Hematopoietic multipotent progenitor cell (in vitro differentiated cells): ENCODE results near the gene SLC39A11. TPM values are rescaled to one million over a fixed set of nuclear protein-coding genes. Genes with fewer than 3 reads are reported as not detected.
"Not testable (repeated sequence)": the region's sequence is repeated elsewhere in the genome, so short reads cannot be mapped to it uniquely, and the experiment has no call there.

ENCODE experiments used
- DNase-seq, 3 donors: peaks; one replicate each; pipeline ENCODE4 v3.0.0-alpha.2; 2011 to 2015; ENCODE audit warnings: low read depth in 2 of 3, low spot score in 2 of 3
- total RNA-seq: library from RNA; depleted of rRNA; stranded (reverse); fragments of >200 nt; gene quantifications from one replicate; pipeline ENCODE4 v1.2.3, GENCODE V29; 2012

SLC39A11 gene
- total RNA-seq, 1 donor: 26.4 TPM

DNA sequence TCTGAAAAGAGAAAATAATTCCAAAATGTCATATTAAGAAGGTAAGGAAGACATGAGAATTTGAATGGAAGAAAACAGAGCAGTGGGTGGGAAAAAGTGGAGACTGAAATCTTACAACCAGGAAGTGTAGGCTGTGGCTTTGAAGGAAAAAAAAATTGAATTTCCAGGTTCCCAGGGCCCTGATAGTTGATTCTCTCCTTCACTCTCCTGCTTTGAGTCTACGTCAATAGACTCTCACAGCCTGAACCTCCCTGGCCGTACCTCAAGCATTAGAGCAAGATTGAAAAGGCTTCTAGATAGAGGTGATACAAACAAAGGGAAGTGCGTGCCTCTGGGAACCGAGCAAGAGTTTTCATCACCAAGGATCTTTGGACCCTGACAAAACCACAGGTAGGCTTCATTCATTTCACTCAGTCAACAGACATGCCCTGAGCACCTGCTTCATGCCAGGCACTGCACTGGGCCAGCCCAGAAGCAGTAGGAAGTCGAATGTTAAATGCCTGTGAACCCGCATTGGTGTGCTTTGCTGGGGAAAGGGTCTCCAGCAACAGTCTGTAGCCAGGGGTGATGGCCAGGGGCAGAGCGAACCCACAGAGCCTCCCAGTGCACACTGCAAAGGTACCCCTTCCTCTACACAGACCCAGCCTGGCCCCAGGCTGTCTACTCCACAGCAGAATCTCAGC lies 163.9 kb downstream of the SLC39A11 start:
- DNase-seq: no peak

DNA sequence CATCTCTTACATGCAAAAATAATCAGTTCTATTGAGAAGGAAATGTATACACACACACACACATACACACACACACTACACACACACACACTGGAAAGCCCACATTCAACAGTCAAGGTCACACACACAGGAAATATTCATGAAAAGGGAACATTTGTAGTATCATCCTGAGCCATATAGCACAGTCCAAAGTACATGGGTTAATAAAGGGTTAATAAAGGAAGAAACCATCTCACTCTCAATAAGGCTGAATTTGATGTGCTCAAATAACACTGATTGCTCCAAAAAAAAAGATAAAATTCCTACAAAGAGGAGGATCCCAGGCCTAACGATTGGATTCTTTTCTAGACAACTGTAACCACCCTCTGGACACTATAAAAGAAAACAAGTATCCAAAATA lies 164.7 kb downstream of the SLC39A11 start:
- no peak for DNase-seq

DNA sequence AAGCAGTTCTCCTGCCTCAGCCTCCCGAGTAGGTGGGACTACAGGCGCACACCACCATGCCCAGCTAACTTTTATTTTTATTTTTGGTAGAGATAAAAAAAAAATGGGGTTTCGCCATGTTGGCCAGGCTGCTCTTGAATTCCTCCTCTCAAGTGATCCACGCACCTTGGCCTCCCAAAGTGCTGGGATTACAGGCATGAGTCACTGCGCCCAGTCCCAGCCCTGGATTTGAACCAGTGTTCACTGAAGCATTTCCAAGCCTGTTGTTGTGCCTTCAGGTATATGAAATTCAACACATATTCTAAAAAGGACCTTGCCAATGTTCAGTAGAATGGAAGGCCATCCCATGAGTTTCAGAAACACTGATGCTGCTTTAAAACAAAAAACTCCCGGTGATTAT lies 165.3 kb downstream of the SLC39A11 start:
- DNase-seq: no peak

DNA sequence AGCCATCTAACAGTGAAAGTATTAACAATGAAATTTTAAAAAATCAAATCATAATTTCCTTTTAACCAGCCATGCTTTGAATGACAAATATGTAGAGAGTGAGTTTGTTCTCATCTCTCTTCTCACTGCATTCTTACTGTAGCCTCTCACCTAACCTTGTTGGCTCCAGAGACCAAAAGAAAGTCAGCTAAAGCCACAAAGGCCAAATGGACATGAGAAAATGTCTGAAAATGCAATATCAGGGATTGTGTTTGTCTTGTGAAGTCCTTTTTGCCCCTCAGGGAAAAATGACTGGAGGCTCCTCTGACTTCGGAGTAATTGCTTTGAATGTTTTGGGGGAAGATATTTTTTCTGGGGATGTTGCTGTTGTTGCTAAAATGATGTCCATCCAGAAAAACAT lies 166.3 kb downstream of the SLC39A11 start:
- no peak for DNase-seq

DNA sequence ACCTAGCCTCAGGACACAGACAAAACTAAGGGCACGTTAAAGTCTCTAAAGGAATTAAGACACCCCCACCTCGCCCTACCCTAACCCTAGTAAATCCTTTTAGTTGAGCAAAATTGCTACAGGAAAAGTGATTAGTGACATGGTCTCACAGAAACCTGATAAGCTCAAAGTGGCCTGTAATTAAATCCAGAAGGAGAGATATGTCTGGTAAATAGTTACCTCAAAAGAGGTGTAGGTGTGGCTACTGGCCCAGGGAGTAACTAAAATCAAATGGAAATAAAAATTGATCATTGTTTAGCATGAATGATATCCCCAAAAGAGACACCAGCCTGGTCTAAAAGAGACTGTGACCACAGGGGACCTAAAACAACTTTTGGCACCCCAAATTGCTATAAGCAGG lies 168.3 kb downstream of the SLC39A11 start:
- no peak for DNase-seq

DNA sequence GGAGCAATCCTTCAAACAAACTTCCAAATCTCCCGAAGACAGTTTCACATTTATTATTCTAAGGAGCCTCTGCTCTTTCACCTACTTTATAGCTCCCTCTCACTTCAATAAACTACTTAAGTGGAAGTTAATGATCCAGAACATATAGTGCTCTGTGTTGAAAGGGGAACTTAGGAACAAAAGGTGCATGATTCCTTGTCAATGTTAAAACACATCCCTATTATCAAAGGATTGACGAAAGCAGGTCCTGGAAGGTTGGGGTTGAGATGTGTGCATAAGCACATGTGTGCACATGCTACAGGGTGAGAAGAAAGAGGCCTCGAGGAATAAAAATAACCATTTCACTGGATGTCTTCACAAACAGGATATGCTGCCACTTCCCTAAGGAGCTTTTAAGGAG lies 170.3 kb downstream of the SLC39A11 start:
- no peak for DNase-seq

DNA sequence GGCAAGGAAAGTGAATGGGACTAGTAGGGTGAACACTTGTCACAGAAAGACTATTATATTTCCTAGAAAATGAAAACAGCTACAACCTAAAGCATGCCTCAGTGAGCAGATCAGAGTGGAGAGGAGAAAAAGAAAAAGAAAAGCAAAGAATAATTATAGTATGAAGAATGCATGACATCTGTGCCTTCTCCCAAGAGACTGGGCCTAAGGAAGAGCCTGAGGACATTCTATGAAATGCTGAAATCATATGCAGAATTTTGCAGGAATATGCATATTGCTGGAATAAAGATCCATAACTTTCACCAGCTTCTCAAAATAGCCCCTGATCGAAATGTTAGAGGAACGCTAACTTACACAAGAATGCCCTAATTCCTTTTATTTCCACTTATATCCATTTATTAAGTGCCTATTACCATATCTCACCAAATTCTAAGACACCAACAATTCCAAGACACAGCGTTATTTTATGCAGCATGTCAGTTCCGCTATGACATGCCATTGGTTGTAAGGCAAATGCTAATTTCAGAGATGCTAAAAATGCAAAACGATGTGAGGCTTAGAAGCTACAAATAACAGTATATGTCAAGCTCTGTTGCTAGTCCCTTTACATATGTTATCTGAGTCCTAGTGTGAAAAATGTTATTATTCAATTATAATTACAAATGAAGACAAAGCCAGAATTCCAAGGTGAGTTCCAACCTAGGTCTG lies 171.0 kb downstream of the SLC39A11 start:
- no peak for DNase-seq

DNA sequence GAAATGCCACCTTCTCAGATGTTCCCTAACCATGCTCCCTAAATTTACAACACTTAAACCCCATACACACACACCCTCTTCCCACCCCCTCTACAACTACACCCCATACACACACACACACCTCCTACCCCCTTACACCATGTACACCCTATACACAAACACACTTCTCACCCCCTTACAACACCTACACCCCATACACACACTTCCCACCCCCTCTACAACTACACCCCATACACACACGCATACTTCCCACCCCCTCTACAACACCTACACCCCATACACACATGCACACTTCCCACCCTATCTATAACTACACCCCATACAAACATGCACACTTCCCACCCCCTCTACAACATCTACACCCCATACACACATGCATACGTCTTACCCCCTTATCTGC lies 172.0 kb downstream of the SLC39A11 start:
- no peak for DNase-seq

DNA sequence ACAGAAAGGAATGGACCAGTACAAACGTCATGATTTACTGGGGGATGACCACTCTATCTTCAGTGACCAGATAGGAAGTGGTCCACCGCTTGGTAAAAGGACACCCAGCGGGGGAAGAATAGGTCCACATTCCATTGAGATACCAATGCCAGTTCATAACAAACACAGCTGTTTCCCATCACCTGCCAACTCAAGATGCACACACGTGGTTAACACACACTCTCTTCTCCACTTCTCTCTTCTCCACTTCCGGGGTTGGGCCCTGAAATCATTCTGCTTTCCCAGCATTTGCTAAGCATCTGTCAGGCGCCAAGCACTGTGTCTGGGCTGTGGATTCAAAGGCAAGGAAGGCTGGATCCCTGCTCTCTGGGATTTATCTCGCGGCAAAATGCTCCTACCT lies 175.5 kb downstream of the SLC39A11 start:
- DNase-seq: no peak

DNA sequence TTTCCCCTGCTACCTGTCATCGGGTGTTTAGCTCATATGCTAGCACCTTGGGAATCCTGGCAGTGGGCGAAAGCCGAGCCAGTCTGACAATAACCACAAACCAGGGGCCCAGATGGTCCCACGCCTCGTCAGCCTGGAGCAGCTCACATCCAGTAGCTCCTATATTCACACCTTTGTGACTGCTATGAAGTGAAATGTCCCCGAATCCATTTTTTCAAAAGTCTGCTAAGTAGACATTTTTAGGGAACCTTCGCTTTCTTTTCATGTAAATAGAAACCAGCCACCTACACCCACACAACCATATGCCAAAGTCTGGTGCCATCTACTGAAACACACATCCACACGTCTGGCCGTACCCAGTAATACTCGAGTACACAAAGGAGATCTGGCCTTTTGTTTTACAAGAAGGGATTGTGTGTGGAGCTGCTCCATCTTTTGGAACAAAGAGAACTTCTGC lies 176.8 kb downstream of the SLC39A11 start:
- DNase-seq: no peak

DNA sequence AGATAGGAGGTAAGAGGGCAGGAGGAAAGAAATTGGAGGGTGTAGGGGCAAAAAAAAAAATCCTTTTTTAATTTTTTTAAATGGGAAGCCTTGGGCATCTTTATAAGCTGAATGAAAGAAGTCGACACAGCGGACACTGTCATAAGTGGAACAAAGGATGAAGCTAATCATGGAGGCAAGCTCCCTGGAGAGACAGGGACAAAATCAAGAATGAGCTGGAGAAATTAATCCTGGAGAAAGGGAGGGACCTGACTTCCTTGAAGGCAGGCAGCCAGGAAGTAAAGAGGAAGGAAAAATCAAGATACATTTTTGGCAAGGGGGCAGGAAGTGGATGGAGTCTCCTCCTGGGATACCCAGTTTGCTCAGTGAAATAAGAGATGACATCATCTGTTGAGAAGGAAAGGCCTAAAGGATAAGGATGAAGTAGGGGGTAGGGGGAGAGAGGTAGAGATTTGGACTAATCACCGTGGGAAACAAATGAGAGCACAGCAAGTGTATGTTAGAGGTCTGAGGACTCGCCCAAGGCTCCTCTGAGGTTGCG lies 179.3 kb downstream of the SLC39A11 start:
- no peak for DNase-seq

DNA sequence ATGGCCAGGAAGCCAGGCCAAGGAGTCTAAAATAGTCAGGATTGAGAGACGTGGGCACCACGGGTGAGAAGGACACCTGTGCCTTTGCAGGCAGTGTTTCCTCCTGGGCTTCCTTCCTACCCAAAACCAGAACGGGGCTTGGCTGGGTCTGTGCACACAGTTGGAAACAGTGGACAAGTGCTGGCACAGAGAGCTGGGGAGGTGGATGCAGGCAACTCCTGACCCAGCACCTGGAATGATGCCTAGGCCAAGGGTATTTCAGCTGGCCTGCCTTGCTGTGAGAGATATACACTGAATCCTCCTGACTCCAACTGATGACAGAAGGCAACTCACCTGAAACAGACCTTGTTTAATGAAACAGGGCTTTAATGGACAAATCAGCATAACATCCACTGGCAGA lies 186.2 kb downstream of the SLC39A11 start:
- no peak for DNase-seq

DNA sequence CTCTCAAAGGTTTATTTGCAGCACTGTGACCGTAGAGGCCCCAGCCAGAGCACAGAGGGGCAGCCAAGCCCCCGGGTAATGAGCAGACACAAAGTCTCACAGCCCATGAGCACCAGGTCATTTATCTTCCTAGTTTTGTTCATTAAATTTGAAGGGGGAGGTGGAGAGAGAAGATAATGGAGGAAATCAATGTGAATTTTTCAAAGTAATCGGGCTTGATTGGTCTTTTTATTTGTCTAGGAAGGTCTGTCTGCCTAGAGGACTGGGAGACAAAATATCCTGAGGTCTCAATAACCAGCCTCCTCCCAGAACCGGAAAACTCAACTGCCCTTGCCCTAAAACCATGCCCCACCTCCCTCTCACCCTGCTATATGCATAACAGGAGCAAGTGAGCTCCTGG lies 189.0 kb downstream of the SLC39A11 start:
- no peak for DNase-seq

DNA sequence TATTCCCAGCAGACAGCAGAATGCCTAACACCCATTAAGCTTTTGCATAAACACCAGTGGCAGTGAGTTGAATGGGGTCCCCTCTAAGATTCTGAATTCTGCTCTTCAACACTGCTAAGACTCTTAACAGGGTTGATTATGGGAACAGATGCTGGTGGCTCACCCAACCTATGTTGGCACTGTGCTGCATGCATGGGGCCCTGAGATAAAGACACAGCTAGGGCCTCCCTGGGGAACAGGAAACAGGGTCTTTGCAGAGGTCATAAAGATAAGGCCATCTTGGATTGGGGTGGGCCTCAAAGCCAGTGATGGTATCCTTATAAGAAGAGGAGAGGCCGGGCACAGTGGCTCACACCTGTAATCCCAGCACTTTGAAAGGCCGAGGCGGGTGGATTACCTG lies 190.8 kb downstream of the SLC39A11 start:
- DNase-seq: peak in 2 of 3 donors; percentile 22 to 39

DNA sequence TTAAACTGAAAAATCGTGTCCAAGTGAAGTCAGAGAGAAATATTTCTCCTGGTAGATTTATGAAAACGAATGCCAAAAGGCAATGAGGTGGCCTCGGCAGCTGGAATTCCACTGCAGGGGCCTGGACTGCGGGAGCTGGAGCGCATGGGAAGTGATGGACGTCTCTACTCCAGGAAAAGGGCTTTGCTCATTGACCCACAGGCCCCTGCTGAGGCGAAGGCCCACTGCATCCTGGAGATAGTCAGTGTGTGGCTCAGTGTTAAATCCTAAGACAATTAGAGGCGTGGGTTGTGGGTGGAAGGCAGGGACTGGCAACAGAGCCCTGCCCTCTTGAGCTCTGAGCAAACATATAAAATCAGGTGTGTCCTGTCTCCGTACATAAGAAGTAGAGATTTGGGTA lies 191.4 kb downstream of the SLC39A11 start:
- DNase-seq: no peak

DNA sequence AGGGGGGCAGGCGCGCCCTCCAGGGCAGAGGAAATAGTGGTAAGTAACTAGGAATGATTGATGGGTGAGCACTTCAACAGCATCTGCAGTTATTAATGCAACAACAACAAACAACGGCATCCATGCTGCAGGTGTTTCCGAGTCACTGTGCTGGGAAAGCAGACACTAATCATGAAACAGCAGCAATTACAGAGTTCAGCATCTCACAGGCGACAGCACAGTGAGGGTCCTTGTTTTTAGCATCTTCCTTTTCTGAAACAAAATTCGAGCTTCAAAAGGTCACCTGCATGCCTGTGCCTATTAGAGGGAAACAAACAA lies 191.9 kb downstream of the SLC39A11 start:
- peak in 1 of 3 donors; percentile 9 for DNase-seq

DNA sequence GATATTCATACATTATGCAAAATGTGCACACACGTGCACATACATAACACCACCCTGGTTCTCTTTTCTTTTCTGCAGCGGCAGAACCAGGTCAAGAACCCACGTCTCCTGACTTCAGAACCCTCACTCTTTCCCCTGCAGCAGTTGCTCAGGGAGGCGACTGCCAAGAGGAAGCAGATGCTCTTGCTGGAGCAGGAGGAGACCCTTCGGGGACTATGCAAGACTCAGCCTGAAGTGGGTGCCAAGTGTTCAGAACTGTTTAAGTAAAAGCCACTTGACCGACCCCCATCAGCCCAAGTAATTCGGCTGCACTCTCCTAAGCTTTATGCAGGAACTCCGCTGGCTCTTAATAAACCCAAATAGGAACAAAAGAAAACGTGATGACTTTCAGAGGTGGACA lies 193.8 kb downstream of the SLC39A11 start:
- no peak for DNase-seq

DNA sequence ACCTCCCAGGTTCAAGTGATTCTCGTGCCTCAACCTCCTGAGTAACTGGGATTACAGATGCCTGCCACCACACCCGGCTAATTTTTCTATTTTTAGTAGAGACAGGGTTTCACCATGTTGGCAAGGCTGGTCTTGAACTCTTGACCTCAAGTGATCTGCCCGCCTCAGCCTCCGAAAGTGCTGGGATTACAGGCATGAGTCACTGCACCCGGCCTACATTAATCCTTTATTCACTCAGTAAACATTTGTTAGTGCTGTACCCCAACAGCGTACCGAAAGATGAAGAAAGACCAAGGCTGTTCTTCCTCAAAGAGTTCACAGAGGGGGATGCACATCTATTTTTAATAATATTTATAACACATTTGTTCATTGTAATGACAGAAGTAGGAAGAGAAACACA lies 196.2 kb downstream of the SLC39A11 start:
- DNase-seq: not testable (repeated sequence)

DNA sequence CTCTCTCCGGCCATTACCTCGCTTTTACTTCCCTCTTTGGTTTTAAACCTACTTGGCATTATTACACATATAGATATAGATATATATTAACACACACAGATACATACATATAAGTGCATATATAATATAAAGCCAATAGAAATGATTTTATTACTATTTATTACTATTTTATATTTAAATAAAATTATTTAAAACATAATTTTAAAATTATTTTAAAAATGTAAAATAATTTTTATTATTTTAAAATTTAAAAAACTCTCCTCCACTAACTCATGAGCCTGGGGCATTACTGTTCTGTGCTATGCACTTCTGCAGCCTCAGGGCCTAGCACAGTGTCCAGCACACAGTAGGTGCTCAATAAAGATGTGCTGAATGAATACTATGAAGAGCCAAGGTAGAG lies 200.9 kb downstream of the SLC39A11 start:
- no peak for DNase-seq

DNA sequence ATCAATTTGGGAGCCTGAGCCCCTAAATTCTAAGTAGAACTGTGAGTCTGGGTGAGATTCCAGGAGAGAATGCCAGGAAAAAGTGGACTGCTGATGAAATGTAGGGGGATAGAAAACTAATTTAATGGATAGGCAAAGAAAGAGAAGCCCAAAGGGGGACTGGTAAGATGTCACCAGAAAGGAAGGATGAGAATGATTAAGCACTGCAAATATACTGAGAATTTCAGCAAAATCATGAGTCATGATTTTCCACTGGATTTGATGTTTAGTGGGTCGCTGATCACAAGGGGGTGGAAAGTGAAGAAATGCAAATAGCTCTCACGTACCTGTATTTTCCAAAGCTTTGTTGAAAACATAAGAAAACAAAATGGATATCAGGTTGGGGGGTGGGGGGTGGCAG lies 201.8 kb downstream of the SLC39A11 start:
- DNase-seq: no peak

DNA sequence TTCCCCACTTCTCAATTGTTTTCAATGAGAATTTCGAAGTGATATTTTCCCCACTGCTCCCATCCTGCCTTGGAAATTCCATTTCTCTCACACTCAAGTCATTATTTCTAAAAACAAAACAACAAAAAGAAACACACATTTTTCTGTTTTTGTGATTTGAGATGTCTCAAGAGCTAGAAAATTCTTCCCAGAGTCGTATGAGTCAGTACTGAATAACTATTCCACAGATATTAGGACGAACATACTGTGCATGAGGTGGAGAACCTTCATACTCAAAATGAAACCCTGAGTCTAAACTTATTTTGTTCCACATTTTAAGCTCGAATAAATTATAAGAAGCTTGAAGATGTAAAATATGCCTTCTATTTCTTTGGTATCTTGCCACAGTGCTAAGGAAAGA lies 204.6 kb downstream of the SLC39A11 start:
- no peak for DNase-seq

DNA sequence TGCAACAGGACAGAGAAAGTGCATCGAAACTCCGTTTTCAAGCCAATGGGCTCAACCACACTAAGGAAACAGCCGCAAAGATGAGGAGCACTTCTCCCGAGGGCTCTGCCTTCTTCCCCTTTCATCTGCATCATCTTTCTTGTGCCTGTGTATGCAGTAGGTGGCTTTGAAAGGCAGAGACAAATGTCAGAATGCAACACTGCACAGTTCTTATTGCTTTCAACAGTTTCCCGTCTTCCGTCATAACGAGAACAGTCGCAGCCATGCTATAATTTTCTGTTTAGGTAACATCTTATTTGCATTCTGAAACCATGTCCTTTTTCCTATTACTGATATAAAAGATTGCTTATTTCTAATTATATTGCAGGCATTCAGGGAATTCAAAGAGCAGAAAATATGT lies 205.2 kb downstream of the SLC39A11 start:
- DNase-seq: no peak
